OCI-LY3 (cell line): ENCODE results near the gene PYCR2.

Experiments used
- CTCF ChIP-seq: fragments of 200-600, 300-600 bp; sonication (generic); IDR thresholded peaks from 2 replicates; pipeline ENCODE4 v1.5.1; 2014; ENCODE audit warnings: antibody characterized with exemption, low read length, low read depth
- EZH2phosphoT487 ChIP-seq: fragments of 200-600 bp; shearing (Covaris generic); IDR thresholded peaks from 2 replicates; pipeline ENCODE4 v1.6.1; 2018; ENCODE audit warnings: antibody characterized with exemption, mixed run types, low read depth

GRCh38 chr1:225937048-225937968 lies 13.3 kb upstream of the PYCR2 start:
- TF ChIP-seq CTCF: no peak
- no peak for TF ChIP-seq EZH2phosphoT487
